GM19023 (cell line): ENCODE results near the gene ACRBP.
"Not testable (repeated sequence)": the region's sequence is repeated elsewhere in the genome, so short reads cannot be mapped to it uniquely, and the experiment has no call there.

ENCODE experiments used
- ATAC-seq: cut with Tn5 transposase; IDR thresholded peaks from one replicate; pipeline ENCODE4 v1.9.1; 2021; ENCODE audit warnings: mild to moderate bottlenecking, moderate library complexity; ENCODE audit not compliant: unreplicated experiment

ACRBP gene

DNA sequence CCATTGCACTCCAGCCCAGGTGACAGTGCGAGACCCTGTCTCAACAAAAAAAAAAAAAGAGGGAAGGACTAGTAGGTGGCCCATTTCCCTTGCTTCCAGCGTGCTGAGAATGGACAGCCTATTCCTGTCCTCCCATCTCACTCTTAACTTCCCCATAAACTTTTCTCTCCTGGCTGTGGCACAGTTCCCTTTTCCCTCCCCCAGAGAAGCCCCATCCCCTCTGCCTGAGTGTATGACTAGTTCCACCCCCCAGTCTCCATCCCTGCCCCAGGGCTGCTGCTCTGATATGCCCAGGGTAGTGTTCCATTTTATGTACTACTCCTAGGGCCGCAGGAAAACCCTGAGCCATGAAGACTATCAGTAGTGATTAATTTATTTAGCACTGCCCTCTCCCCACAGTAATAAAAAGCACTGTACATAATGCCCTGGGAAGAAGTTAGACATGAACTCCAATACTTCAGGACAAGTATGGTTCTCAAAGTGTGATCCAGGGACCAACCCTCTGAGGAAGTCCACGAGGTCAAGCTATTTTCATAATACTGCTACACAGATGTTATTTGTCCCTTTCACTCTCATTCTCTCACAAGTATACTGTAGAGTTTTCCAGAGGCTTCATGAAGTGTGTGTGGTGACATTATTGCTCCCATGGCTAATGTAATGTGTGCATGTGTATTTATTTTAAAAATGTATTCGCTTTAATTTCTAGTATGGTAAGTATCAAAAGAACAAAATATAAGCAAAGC, 28.6 kb downstream of the ACRBP start:
- no peak for ATAC-seq

DNA sequence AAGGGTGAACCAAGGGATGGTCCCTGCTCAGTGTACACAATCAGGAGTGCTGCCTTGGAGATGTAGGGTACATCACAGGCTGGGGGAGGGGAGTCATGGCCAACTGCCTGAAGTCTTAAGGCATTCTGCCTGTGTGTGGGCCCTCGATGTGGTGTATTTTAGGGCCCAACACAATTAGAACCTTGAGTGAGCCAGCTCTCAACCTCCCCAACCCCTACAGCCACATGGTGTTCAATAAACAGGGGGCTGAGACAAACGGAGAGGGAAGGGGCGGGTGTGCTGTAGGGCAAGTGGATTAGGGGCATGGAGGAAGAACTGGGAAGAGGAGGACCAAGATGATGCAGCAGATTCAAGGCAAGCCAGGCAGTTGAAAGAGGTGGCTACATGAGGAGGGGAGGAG, 31.4 kb downstream of the ACRBP start:
- ATAC-seq, result no peak

GRCh38 chr12:6614513-6615172, 32.6 kb downstream of the ACRBP start:
- ATAC-seq, result no peak

- ATAC-seq, result no peak
These were observed 33.3 kb downstream of the ACRBP start for GRCh38 chr12:6613776-6614512.

- ATAC-seq, result no peak
These were observed 34.0 kb downstream of the ACRBP start for GRCh38 chr12:6613015-6613775.

- no peak for ATAC-seq
These were observed 34.6 kb downstream of the ACRBP start for GRCh38 chr12:6612652-6613014.

DNA sequence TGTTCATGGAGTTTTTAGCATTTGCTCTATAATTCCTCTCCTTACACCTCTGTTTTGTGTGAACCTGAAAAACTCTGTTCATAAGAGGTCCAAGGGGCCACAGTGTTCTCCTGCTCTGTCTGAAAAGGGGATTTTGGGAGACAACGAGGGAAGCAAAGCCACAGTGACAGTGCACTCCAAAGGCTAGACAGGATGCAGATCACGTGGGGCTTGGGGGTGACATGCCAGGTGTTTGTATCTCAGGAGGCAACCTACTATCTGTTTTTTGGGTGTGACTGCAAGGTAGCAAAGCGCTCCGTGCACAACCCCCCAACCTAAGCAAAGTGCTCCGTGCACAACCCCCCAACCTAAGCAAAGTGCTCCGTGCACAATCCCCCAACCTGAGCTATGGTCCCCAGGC, 35.0 kb downstream of the ACRBP start:
- ATAC-seq, result no peak

DNA sequence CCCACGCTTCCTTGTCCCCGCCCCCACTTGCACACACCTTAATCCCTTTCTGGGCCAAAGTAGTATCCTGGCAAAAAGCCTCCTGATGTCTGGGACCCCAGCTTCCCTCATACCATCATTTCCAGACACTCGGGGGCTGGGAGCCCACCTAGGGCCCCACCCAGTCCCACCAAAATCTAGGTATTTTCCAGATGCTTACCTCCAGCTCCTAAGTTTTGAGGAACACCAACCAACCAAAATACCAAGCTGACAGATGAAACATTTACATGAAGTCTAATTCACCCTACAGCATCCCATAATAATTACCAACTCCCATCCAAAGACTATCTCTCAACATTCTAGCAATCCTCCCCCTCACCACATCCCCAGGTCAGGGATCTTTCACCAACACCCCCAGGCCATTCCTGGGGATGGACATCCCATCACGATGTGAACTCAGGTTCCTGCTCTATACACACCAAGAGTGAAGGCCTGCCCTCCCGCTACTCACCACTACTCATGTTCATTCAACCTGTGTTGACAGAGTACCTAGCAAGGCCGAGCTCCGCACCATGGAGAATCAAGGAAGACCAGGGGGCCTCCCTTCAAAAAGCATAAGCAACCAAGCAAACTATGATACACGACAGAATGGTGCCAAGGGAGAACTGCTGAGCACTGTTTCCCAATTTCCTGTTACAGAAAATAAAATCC, 38.5 kb downstream of the ACRBP start:
- no peak for ATAC-seq

DNA sequence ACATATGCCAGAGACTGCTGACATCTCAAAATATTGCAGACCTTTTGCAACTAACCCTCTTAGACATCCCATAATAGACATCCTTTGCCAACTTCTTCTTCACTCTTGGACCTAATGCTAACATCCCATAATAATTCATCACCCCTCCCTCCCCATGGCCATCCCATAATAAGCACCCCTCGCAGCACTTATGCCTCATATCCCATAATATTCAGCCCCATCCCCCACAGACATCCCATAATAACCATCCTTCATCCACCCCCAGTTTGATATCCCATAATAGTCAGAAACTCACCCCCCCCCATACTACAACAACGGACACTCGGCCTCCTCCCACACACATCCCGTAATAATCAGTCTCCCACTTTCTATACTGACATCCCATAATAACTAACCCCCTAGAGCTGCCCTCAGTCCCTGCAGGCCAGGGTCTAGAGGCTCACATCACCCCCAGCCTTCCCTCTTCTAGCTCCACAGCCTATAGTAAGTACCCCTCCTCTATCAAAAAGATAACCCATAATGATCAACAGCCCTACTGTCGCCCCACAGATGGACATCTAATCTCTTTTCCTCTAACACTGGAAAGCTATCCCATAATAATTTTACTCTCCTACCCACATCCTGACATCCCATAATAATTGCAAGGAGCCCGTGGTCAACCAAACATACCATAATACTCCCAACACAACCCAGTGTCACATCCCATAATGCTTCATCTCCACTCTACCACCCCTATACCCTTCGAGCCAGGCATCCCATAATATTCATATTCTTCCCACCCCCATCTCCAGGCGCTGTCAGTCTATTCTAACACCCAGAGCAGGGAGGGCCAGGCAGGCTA, 39.3 kb downstream of the ACRBP start:
- no peak for ATAC-seq

GRCh38 chr12:6606331-6607131, 40.7 kb downstream of the ACRBP start:
- no peak for ATAC-seq

DNA sequence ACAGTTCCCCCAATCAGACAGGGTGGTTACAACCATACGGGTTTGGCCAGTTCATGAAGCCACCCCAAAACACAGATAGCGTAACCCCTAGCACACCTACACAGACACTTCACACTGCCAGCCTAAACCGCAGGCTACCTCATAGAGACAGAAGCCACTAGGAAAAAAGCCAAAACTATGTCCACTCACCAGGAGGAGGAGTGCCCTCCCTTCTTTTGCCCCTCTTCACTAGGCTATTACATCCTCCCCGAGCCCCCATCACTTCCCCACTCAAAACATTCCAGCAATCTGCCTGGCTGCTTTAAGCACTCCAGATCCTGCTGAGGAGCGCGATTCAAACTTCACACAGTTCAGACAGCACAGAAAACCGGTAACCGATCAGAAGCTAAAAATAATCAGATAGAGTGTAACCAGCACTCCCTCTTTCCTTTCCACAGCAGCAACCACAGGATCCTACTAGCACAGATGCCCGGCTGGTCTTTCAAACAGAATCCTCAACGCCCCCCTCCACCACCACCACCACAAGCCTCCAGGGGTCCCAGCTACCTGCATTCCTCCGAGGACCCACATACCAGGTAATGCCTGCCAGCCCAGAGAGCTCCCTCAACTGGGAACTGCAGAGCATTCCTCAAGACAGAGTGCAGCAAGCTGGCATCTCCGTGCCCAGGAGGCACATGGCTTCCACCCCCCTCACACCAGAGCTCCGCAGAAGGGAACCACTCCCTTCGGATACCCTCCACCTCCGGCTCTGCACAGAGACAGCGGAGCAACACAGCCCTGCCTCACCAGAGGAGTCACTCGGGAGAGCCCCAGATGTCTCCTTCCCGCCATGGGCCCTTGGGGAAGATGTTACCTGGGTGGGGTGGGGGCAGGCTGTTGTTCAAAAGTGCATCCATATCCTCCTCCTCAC, 41.6 kb downstream of the ACRBP start:
- no peak for ATAC-seq

GRCh38 chr12:6604259-6605029, 42.8 kb downstream of the ACRBP start:
- no peak for ATAC-seq

GRCh38 chr12:6603095-6603567, 44.1 kb downstream of the ACRBP start:
- ATAC-seq, result no peak

DNA sequence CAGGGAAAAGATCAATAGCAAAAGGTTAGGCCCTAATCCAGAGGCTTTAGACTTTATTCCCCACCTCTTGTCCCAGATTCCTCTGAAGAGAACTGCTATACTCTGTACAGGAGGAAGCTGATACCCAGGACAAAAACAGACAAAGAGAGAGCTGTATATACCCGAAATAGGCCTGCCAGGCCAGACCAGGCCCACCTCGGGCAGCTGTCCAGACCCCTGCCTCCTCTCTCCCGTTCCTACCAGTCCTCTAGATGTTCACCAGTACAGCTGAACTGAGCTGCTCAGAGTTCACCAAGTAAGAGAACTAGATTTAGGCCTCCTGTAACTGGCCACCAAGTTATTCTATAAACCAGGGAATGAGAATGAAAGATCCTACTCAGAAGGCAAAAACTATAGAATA, 44.7 kb downstream of the ACRBP start:
- ATAC-seq, result no peak

DNA sequence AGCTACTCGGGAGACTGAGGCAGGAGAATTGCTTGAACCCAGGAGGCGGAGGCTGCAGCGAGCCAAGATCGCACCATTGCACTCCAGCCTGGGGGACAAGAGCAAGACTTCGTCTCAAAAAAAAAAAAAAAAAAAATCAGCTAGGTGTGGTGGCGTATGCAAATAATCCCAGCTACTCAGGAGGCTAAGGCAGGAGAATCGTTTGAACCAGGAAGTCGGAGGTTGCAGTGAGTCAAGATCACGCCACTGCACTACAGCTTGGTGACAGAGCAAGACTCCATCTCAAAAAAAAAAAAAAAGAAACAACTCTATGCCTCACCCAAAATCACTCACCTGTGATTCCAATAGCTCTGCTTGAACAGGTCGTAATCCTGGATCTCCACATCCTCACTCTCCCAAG, 51.6 kb downstream of the ACRBP start:
- ATAC-seq, result not testable (repeated sequence)

DNA sequence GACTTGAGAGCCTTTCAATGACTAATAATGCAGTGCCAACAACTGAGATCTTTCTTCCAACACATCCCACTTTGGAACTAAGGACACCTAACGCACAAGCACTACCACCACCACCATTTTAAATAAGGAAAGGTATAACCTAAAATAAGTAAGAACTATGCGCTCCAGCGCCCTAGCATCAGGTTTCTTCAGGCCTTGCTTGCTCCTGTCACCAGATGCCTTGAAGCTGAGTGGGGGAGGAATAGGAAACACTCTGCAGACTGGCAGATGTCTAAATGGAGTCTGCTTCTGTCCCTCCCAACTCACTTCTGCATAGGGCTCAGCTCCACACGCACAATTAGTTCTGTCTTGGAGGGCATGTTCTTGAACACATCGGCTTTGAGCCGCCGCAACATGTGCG, 55.1 kb downstream of the ACRBP start:
- ATAC-seq, result no peak
